Muscle of leg (tissue), 11 donors: Measurements from ENCODE around the gene CCSAP. TPM values are rescaled to one million over a fixed set of nuclear protein-coding genes. Genes with fewer than 3 reads are reported as not detected.
"Not testable (repeated sequence)": the region's sequence is repeated elsewhere in the genome, so short reads cannot be mapped to it uniquely, and the experiment has no call there.

ENCODE experiments used
- DNase-seq: peaks from one replicate; pipeline ENCODE4 v3.0.0; 2013
- H3K27ac ChIP-seq: one replicate; pipeline ENCODE4 v1.5.1; 2013; ENCODE audit warnings: mild to moderate bottlenecking, low read length, control low read depth
- H3K27me3 ChIP-seq: one replicate; pipeline ENCODE4 v1.6.1; 2013; ENCODE audit warnings: low read length; ENCODE audit not compliant: control insufficient read depth, insufficient read depth
- H3K36me3 ChIP-seq: one replicate; pipeline ENCODE4 v1.6.1; 2013; ENCODE audit warnings: low read length; ENCODE audit not compliant: control insufficient read depth, insufficient read depth
- H3K4me1 ChIP-seq: one replicate; pipeline ENCODE4 v1.6.1; 2013; ENCODE audit warnings: low read length; ENCODE audit not compliant: control insufficient read depth, insufficient read depth
- H3K4me3 ChIP-seq: one replicate; pipeline ENCODE4 v1.5.1; 2013; ENCODE audit warnings: low read length, control low read depth
- H3K9me3 ChIP-seq: replicated peaks from 2 replicates; pipeline ENCODE4 v1.6.1; 2013; ENCODE audit warnings: low read depth, low read length; ENCODE audit not compliant: control insufficient read depth
- WGBS: methylation state at CpG from one replicate; pipeline ENCODE4 v1.1.5; 2013; ENCODE audit warnings: missing lambda C conversion rate; ENCODE audit not compliant: insufficient coverage; 5-methylcytosine and 5-hydroxymethylcytosine counted together
- polyA plus RNA-seq, 8 donors: library from polyadenylated mRNA; unstranded; fragments of 120-200 nt; gene quantifications; one replicate each; pipeline versions ENCODE4 v1.2.1 to v1.2.3, GENCODE V29; 2013; ENCODE audit warnings: inconsistent platforms in 1 of 8, low replicate concordance in 1 of 8; ENCODE audit not compliant: insufficient read length in 8 of 8, insufficient read depth in 1 of 8
- total RNA-seq: library from RNA; stranded (reverse); fragments of 120-200 nt; gene quantifications from one replicate; pipeline ENCODE4 v1.2.4, GENCODE V29; 2013

The CCSAP gene
- total and polyA plus RNA-seq, 9 donors: 4.5 to 6.8 (median 5.6) TPM

GRCh38 chr1:229328598-229329362, 14.1 kb downstream of the CCSAP start:
- DNase-seq: no peak
- Histone ChIP-seq H3K9me3 (no peaks in the 10 kb centered on the region), H3K4me3 (no peak overlapping the region), H3K4me1 (no peaks in the 10 kb centered on the region), H3K36me3 (peaks cover 16% of the 10 kb centered on the region), H3K27ac (no peak overlapping the region), H3K27me3 (no peaks in the 10 kb centered on the region)
- 71% methylated on average over 3 of the region's 7 CpGs for WGBS

GRCh38 chr1:229327765-229328164, 15.1 kb downstream of the CCSAP start:
- H3K9me3 ChIP-seq, H3K27ac ChIP-seq, H3K4me3 ChIP-seq, H3K27me3 ChIP-seq, H3K4me1 ChIP-seq, DNase-seq: not testable (repeated sequence)
- peaks cover 18% of the 10 kb centered on the region for H3K36me3 ChIP-seq
- WGBS: 92% methylated on average over 5 of the region's 6 CpGs

GRCh38 chr1:229326601-229327000, 16.2 kb downstream of the CCSAP start:
- Histone ChIP-seq H3K4me3 (no peak overlapping the region), H3K27ac (no peak overlapping the region), H3K4me1 (no peaks in the 10 kb centered on the region), H3K36me3 (peaks cover 18% of the 10 kb centered on the region), H3K9me3 (no peaks in the 10 kb centered on the region), H3K27me3 (no peaks in the 10 kb centered on the region)
- DNase-seq: no peak
- 100% methylated on average over 5 of the region's 12 CpGs for WGBS

- WGBS: 91% methylated on average over 5 of the region's 10 CpGs
- no peak for DNase-seq
- no peaks in the 10 kb centered on the region for H3K27me3 ChIP-seq
- H3K4me1 ChIP-seq: no peaks in the 10 kb centered on the region
- H3K9me3 ChIP-seq: no peaks in the 10 kb centered on the region
- no peak overlapping the region for H3K4me3 ChIP-seq
- H3K36me3 ChIP-seq: peaks cover 18% of the 10 kb centered on the region
- no peak overlapping the region for H3K27ac ChIP-seq
Measured at GRCh38 chr1:229325853-229326487, 16.9 kb downstream of the CCSAP start.

GRCh38 chr1:229325401-229325800, 17.4 kb downstream of the CCSAP start:
- no CpG with 5 or more reads among the region's 2 CpGs for WGBS
- Histone ChIP-seq H3K27ac (no peak overlapping the region), H3K36me3 (peaks cover 18% of the 10 kb centered on the region)

GRCh38 chr1:229323885-229324553, 18.8 kb downstream of the CCSAP start:
- Histone ChIP-seq H3K9me3 (no peaks in the 10 kb centered on the region), H3K4me3 (no peak overlapping the region), H3K4me1 (no peaks in the 10 kb centered on the region), H3K27me3 (no peaks in the 10 kb centered on the region), H3K36me3 (peaks cover 18% of the 10 kb centered on the region), H3K27ac (no peak overlapping the region)
- WGBS: no CpG with 5 or more reads among the region's 2 CpGs
- no peak for DNase-seq

More at GRCh38 chr1:229325401-229325800, 17.4 kb downstream of the CCSAP start:
- no peak for DNase-seq
- no peaks in the 10 kb centered on the region for H3K9me3 ChIP-seq
- no peaks in the 10 kb centered on the region for H3K27me3 ChIP-seq
- no peaks in the 10 kb centered on the region for H3K4me1 ChIP-seq
- no peak overlapping the region for H3K4me3 ChIP-seq

GRCh38 chr1:229323201-229323600, 19.6 kb downstream of the CCSAP start:
- Histone ChIP-seq H3K9me3 (no peaks in the 10 kb centered on the region), H3K36me3 (peaks cover 18% of the 10 kb centered on the region), H3K27ac (no peak overlapping the region), H3K4me3 (no peak overlapping the region), H3K4me1 (no peaks in the 10 kb centered on the region), H3K27me3 (no peaks in the 10 kb centered on the region)
- no peak for DNase-seq
- 100% methylated on average over 1 of the region's 7 CpGs for WGBS

- Histone ChIP-seq H3K27ac (no peak overlapping the region), H3K4me1 (no peaks in the 10 kb centered on the region), H3K27me3 (no peaks in the 10 kb centered on the region), H3K9me3 (no peaks in the 10 kb centered on the region), H3K36me3 (peaks cover 8% of the 10 kb centered on the region), H3K4me3 (no peak overlapping the region)
- no peak for DNase-seq
- no CpG with 5 or more reads among the region's 7 CpGs for WGBS
Measured at GRCh38 chr1:229319487-229319886, 23.4 kb downstream of the CCSAP start.

GRCh38 chr1:229318056-229318455, 24.8 kb downstream of the CCSAP start:
- Histone ChIP-seq H3K4me1 (no peaks in the 10 kb centered on the region), H3K4me3 (no peak overlapping the region), H3K36me3 (peaks cover 4% of the 10 kb centered on the region), H3K9me3 (no peaks in the 10 kb centered on the region), H3K27ac (no peak overlapping the region), H3K27me3 (no peaks in the 10 kb centered on the region)
- WGBS: 79% methylated on average over 3 of the region's 4 CpGs
- no peak for DNase-seq

GRCh38 chr1:229316166-229316565, 26.7 kb downstream of the CCSAP start:
- Histone ChIP-seq H3K9me3 (no peaks in the 10 kb centered on the region), H3K4me1 (peaks cover 3% of the 10 kb centered on the region), H3K27me3 (no peaks in the 10 kb centered on the region), H3K36me3 (peaks cover 4% of the 10 kb centered on the region), H3K27ac (no peak overlapping the region), H3K4me3 (no peak overlapping the region)
- no CpG with 5 or more reads among the region's 2 CpGs for WGBS
- no peak for DNase-seq
